OCI-M1 (cell line): Measurements from ENCODE around the gene FAM8A1.

Experiments
- DNase-seq: peaks from one replicate; lab custom pipeline; 2025; lab: John Stamatoyannopoulos, UW

Gene FAM8A1

DNA sequence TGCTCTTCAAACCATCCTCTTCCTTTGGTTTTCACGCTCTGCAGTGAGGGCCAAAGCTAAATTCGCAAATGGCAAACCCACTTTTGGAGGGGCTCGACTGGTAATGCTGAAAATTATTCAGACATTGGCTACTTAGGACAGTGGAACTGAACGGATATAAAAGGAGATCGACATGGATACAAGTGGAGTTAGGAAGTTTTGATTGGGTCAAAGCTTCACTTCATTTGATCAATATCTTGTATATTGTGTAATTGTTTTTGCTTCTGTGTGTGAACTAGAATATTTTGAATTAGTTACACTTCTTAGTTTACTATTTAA lies 1.2 kb downstream of the FAM8A1 start:
- no peak for DNase-seq

GRCh38 chr6:17602888-17603287 lies 2.8 kb downstream of the FAM8A1 start:
- no peak for DNase-seq

DNA sequence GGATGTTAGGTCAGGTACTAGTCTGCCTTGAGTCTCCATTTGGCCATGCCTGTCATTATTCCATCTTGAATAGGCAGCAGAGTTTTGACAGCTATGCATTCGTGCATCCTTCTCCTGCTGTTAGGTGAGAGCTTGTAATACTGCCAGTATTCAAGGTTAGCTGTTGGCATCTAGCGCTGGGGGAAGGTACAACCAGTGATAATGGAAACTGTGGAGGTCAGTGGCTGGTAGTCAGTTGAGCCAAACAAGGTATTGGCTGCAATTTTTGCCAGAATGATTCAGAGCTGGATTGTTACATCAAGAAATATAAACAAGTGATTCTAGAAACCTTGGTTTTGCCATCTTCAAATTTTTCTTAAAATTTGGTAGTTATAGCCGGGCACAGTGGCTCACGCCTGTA lies 6.5 kb downstream of the FAM8A1 start:
- DNase-seq = no peak

GRCh38 chr6:17610835-17611234 lies 10.7 kb downstream of the FAM8A1 start:
- DNase-seq = no peak

DNA sequence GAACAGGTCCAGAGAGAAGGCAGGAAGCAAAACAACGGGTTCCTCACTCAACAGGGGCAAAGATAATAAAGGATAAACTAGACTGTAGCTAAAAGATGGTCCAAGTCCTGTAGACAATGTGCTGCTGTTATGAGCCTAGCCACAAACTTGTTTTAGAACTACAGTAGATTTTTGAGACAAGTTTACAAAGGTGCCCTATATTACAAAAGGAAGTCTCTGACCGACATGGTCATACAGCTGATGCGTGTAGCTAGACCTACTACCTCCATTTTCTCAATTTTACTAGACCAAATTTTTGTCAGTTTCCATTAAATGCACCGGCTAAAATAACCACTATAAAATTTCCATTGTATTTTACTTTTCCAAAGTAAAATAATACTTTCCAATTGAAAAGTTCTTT lies 11.9 kb downstream of the FAM8A1 start:
- no peak for DNase-seq

DNA sequence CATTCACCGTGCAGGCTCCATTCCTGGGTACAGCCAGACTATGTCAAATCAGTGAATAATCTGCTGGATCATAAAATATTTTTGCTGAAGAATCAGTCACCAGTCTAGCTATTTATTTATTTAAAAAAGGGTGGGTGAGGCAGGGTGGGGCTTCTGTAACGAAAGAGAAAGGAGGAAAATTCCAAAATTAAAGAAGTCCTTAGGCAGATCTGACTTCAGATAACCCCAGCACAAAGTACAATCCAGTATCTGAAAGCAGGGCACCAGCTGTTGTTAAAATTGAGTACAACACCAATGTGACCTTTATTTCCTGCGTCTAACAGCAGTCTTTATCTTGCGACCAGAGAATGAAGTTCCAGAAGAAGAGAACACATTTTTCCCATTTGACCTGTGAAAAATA lies 15.7 kb downstream of the FAM8A1 start:
- no peak for DNase-seq

- DNase-seq = no peak
These were observed 20.9 kb downstream of the FAM8A1 start for GRCh38 chr6:17621003-17621402.

GRCh38 chr6:17622144-17622543 lies 22.0 kb downstream of the FAM8A1 start:
- DNase-seq = no peak

DNA sequence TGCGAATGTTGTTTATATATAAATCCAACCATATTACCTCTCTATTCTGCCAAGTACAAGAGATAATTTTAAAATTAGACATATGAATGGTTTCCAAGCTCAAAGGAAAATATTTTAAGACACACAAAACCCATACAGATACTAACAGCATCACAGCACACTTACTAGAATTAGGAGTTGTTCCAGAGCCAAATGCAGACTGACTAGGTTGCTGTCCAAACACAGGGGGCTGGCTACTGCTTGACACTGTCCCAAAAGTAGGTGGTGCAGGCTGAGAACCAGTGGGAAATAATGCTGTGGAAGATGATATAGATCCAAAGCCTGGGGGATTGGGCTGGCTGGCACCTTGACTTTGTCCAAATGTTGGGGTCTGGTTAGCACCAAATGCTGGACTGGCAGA lies 24.3 kb downstream of the FAM8A1 start:
- no peak for DNase-seq

- DNase-seq = no peak
These were observed 28.8 kb downstream of the FAM8A1 start for GRCh38 chr6:17628873-17629272.

DNA sequence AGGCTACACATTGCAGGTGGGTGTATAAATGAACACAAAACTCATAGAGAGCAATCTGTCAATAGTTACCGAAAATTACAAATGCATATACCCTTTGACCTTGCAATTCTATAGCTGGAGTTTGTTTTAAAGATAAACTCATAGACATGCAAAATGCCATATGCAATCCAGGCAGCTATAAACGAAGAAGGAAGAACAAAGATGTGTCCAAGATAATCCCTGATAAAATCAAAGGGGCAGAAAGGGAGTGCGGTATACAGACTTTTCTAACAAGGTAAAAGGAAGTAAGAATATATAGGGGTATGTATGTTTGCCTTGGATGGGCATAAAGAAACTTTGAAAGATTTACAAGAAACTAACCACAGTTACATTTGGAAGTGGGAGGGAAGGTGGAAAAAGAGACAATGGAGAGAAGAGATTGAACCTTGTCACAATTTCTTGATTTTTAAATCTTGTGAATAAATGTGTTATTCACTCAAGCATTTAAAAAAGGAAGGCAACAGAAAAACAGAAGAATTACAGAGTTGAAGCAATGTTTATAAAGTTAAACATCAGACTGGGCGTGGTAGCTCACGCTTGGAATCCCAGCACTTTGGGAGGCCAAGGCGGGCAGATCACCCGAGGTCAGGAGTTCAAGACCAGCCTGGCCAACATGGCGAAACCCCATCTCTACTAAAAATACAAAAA lies 29.9 kb downstream of the FAM8A1 start:
- DNase-seq = no peak

DNA sequence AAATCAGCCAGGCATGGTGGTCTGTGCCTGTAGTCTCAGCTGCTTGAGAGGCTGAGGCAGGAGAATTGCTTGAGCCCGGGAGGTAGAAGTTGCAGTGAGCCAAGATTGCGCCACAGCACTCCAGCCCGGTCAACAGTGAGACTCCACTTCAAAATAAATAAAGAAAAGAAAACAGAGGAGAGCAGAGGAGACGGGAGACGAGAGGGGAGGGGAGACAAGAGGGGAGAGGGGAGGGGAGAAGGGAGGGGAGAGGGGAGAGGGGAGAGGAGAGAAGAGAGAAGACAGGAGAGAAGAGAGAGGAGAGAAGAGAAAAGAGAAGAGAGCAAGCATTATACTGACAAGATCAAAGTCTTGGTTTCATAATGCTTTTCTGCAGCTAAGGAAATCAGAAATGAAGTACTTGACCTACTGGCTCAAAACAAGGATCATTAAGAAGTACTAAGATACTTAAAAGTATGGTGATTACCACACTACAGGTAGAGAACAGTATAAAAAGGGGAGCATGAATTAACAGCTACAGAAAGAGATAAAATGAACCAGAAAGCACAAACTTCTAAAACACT lies 30.5 kb downstream of the FAM8A1 start:
- no peak for DNase-seq

DNA sequence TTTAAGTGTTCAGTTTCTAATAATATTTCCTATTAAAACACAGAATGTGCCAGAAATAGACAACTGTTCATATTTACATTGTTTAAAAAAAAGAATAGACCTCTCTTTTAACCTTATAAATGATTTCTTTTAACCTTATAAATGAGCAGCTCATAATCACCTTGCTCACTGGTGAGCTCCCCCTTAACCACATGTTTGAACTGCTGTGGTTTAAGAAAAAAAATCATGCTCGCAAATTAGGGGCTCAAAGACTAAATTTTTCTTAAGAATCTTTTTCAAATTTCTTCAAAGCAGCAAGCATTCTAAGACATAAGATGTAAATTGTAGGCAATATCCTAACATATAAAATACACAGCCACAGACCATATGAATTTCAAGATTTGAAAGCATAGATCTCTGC lies 32.8 kb downstream of the FAM8A1 start:
- DNase-seq = no peak

DNA sequence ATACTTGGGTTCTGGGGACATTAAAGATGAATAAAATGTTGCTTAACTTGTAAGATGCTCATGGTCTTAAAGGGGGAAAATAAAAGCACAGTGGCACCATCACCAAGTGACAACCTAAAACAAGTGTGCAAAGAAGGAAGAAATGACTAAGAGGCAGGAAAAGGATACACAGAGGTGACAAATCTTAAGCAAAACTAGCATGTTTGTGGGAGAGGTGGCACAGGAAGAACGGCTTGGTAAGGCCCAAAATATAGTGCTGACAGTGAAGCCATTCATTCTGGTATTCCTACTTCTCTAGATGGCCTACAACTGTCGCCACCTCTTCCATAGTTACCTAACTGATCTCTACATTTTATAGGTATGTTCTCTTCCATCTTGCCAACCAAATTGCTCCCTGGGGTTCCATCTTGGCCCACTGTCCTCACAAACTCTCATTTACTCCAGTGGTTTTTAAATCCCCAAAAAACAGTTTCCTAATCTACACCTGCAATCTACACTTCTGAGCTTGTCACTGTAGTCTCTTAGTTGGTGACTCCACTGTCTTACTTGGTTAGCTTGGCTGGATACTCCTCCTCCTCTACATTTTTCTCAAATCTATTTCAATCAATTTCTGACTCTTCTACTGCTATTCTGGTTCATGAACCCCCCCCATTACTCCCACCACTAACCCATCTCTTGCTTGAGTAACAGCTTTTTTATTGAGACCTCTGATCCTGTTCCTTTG lies 33.5 kb downstream of the FAM8A1 start:
- DNase-seq = no peak

DNA sequence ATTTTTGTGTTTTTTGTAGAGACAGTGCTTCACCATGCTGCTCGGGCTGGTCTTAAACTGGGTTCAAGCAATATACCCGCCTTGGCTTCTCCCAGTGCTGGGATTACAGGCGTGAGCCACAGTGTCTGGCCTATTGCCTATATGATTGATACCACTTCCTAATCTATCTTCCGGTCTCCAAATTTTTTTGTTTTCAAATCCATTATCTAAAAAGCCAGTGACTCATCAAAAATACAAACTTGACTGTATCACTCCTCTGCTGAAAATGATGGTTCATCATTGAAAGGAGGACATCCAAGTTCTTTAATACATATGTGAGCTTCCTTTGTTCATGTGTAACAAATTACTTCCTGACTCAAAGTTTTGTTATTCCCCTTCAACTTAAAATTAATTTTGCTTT lies 35.5 kb downstream of the FAM8A1 start:
- DNase-seq = no peak

DNA sequence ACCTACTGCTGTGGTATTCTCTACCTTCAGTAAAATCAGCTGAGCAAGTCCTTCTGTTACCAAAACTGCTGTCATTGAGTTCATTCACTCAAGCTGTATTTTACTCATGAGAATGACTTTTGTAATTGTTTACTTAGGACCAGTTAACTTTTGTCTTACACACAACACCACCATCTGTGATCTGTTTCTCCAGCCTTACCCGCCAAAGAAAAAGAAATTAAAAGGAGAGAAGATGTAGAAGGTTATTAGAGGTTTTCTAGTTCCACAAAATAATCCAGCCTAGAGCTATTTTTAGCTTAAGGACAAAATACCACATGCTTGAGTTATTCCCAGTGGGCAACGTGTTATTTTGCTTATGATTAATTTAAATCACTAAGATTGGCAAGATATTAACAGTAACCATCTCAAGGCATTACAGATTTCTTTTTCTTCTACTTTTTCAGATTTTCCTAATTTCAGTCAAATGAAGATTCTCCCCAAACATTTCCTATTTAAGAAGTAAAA lies 38.2 kb downstream of the FAM8A1 start:
- no peak for DNase-seq

- peak; percentile 57 for DNase-seq
These were observed 40.4 kb downstream of the FAM8A1 start for GRCh38 chr6:17640477-17640917.

DNA sequence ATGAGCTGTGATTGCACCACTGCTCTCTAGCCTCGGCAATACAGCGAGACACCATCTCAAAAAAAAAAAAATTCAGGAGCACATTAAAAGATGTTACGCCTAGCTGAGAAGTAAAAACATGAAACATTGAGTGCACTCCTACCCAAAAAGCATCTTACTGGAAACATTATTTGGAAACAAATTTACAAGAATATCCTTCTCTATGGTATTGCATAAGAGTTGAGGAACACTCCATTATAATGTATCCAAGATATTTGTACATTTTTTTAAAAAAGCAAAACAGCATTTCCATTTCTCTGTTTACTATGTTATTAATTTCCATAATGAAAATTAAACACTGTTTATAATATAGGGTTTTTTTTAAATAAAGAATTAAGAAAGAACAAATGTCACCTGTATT lies 48.6 kb downstream of the FAM8A1 start:
- DNase-seq = no peak

DNA sequence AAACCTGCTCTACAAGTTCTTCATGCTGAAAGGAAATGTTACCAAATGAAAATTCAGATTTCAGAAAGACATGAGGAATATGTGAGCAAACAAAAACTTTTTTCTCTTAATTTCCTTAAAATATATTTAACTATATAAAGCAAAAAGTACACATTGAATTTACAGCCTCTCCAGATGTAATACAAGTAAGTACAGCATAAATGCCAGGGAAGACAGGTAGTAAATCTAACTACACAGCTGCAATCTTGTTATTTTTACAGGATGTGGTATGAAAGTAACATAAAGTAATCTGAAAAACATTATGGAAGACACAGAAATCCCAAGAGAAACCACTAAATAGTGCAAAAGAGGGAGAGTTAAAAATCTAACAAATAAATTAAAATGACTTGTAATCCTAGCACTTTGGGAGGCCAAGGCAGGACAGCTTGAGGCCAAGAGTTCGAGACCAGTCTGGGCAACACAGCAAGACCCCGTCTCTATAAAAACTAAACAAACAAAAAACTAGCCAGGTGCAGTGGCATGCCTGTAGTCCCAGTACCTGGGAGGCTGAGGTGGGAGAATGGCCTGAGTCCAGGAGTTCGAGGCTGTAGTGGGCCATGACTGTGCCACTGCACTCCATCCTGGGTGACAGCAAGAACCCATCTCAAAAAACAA lies 50.7 kb downstream of the FAM8A1 start:
- DNase-seq = no peak

- no peak for DNase-seq
These were observed 53.2 kb downstream of the FAM8A1 start for GRCh38 chr6:17653198-17653882.

DNA sequence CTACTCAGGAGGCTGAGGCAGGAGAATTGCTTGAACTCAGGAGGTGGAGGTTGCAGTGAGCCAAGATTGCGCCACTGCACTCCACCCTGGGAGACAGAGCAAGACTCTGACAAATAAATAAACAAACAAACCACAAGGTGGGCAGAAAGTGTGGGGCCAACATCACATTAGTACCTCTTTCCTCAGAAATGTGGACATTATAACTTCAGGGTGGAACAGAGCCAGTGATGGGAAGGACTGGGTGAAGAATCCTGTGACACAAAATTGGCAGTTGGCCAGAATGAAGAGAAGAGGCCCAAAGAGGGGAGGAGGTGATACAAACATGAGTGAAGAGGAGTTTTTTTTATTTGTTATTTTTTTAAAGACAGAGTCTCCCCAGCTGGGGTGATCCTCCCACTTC lies 56.0 kb downstream of the FAM8A1 start:
- peak; percentile 60 for DNase-seq

GRCh38 chr6:17656644-17657043 lies 56.5 kb downstream of the FAM8A1 start:
- DNase-seq = peak; percentile 32
